GM12878 (cell line): ENCODE results near the gene TGFBI.

Source experiments
- CBX5 ChIP-seq: sonication (generic); IDR thresholded peaks from 2 replicates; pipeline ENCODE4 v1.6.1; 2016; ENCODE audit warnings: low read depth, moderate library complexity, mild to moderate bottlenecking, inconsistent platforms
- EP300 ChIP-seq, 2 experiments: fragments of 150-350 bp in 1 of 2; IDR thresholded peaks; 2 replicates each; pipeline ENCODE4 v1.6.1; 2011 to 2012; ENCODE audit warnings: low read depth in 2 of 2, low read length in 2 of 2, borderline replicate concordance in 1 of 2, improper control_type of control experiment in 1 of 2, inconsistent platforms in 1 of 2; ENCODE audit not compliant: control insufficient read depth in 1 of 2
- TF ChIP-seq, protein P1 (sequence below): IDR thresholded peaks from 2 replicates; pipeline ENCODE4 v1.6.1; 2012; ENCODE audit warnings: low read length, inconsistent platforms

DNA sequence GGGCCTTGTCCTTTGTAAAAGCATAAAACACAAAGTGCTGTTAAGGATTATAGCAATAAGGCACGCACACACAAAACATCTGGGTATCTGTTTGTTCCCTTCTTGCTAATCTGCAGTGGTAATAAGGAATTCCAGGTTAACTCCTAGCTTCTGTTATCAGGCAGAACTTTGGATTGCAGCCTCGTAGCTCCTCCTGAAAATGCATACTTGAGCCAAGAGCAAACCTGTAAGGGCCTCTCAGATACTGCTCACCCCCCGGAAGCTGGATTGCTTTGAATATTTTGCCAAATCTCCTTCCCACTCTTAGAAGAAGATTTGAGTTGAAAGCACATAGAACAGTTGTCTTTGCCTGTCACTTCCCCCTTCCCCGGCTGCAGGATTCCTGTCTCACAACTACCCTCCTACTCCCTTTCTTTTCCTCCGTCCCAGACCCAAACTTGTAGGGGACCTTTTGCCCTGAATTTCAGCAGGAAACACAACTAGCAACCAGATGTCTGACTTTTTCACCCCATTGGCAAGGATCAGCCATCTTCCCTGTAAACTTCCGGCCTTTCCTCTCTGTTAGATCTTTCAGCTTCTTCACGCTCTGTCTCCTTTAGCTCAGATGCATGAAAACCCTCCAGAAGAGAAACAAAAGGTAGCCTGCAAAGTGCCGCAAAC, 75.6 kb downstream of the TGFBI start:
- TF ChIP-seq CBX5 = no peak
- TF ChIP-seq, protein P1, sequence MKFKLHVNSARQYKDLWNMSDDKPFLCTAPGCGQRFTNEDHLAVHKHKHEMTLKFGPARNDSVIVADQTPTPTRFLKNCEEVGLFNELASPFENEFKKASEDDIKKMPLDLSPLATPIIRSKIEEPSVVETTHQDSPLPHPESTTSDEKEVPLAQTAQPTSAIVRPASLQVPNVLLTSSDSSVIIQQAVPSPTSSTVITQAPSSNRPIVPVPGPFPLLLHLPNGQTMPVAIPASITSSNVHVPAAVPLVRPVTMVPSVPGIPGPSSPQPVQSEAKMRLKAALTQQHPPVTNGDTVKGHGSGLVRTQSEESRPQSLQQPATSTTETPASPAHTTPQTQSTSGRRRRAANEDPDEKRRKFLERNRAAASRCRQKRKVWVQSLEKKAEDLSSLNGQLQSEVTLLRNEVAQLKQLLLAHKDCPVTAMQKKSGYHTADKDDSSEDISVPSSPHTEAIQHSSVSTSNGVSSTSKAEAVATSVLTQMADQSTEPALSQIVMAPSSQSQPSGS = no peak
- TF ChIP-seq EP300 (IDR thresholded peaks at IDR 0.05; ENCODE audit: borderline replicate concordance in 1 of 2, control insufficient read depth in 1 of 2, low read depth in 2 of 2, low read length in 2 of 2) = no peak
